ENCODE results near the gene INKA1.

The INKA1 gene

GRCh38 chr3:49793486-49794085 is 9.5 kb upstream of the INKA1 start:
- no peak overlapping the region for H3K4me3 ChIP-seq (ENCODE audit: low read length)
- TF ChIP-seq ZNF274 (IDR thresholded peaks at IDR 0.05; ENCODE audit: low read depth, low read length) = no peak

DNA sequence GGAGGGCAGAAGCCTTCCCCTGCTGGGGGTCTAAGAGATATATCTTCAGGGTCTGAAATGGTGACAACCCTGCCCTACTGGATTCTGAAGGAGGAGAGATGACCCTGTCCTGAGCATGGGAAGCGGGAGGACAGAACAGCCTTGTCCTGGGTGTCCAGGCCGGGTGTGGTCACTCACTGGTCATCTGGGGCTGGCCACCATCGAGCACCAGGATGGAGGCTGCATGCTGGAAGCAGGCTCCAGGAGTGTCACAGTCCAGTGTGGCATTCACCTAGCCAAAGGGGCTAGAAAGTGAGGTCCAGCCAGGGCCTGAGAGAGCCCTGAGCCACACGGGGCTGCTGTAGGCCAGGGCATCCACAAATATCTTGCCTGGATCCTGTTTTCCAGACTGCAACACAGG is 8.6 kb upstream of the INKA1 start:
- no peak overlapping the region for H3K4me3 ChIP-seq (ENCODE audit: low read length)
- TF ChIP-seq ZNF274 (IDR thresholded peaks at IDR 0.05; ENCODE audit: low read depth, low read length) = no peak

- no peak overlapping the region for H3K4me3 ChIP-seq (ENCODE audit: low read length)
- TF ChIP-seq ZNF274 (IDR thresholded peaks at IDR 0.05; ENCODE audit: low read depth, low read length) = no peak
These were observed 7.8 kb upstream of the INKA1 start for GRCh38 chr3:49794926-49795905.

DNA sequence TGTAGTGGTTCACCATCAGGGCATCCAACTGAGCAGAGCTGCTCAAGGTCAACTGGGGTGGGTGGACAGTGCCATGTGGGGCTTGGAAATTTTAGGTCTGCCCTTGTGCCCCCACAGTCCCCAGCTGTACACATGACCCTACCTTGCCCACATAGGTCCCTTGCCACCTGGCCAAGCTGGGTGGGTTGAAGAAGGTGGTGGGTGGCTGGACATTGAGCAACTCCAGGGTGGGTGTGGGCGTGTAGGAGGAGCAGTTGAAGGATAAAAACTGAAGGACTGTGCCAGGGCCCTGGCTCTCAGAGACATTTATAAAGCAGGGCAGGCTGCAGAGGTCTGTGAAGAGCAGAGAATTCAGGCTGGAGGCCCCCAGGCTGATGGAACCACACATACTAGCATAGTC is 4.0 kb upstream of the INKA1 start:
- TF ChIP-seq ZNF274 (IDR thresholded peaks at IDR 0.05; ENCODE audit: low read depth, low read length) = no peak
- H3K4me3 ChIP-seq (ENCODE audit: low read length) = no peak overlapping the region

DNA sequence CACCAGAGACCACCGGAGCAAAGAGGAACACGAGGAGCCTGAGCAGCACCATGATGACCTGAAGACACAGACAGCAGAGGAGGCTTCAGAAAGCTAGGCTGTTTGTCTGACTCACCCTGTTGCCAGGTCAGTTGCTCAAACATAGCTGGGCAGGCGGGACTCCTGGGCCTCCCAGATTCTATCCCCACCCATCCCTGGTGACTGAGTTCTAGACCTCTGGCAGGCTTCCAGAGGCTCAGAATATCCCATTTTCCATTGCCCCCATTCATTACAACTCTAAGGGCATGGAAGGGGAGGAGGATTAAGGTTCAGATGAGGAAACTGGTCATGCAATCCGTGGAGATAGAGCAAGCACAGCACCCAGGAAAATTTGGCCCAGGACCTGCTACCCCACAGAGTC is 3.3 kb upstream of the INKA1 start, which contains the start of gene CDHR4:
TSS of gene CDHR4 (minus strand) at position 113 of the 400 bp plus-strand sequence. CDS start at position 52, 61 bp downstream.
- H3K4me3 ChIP-seq (ENCODE audit: low read length) = no peak within 1 kb of the TSS

GRCh38 chr3:49801160-49801559 is 1.9 kb upstream of the INKA1 start:
- TF ChIP-seq ZNF274 (IDR thresholded peaks at IDR 0.05; ENCODE audit: low read depth, low read length) = no peak
- H3K4me3 ChIP-seq (ENCODE audit: low read length) = no peak overlapping the region

More for the DNA sequence above, 3.3 kb upstream of the INKA1 start, which contains the start of gene CDHR4:
- TF ChIP-seq ZNF274 (IDR thresholded peaks at IDR 0.05; ENCODE audit: low read depth, low read length) = no peak

DNA sequence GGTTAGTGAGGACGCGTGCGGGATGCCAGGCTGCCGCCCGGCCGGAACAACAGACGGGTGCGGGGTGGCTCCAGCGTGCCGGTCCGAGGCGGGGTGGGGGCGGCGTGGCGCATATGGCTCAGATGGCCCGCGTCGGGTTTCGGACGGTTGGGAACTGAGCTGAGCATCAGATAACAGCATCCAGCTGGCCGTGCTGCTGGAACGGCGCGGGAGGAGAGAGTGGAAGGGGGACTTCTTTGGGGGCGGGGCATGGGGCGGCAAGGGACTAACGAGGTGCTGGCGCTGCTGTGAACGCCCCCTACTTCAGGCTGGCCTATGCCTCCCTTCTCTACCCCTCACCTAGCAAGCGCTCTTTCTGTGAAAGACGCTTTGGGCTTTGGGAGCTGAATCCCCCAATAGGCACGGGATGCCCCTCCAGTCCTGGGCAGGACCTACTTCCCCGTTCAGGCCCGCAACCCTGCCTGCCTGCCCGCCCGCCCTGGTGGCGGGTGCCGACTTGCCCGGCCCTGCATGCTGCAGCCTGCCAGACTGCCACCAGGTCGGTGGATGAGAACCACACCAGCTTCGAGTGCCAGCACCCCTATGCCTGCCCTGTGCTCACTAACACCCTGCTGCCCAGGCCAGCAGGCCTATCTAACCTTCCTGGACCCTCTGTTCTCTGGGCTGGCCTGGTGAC is 542 bp downstream of the INKA1 start:
- peak overlapping the region; percentile 75; the same call in 1 of the 2 replicates for H3K4me3 ChIP-seq (ENCODE audit: low read length)
- no peak for TF ChIP-seq ZNF274 (IDR thresholded peaks at IDR 0.05; ENCODE audit: low read depth, low read length)

- peak overlapping the region; percentile 75; the same call in 1 of the 2 replicates for H3K4me3 ChIP-seq (ENCODE audit: low read length)
- no peak for TF ChIP-seq ZNF274 (IDR thresholded peaks at IDR 0.05; ENCODE audit: low read depth, low read length)
These were observed 1.3 kb downstream of the INKA1 start for GRCh38 chr3:49804141-49805041.

GRCh38 chr3:49805367-49805782 is 2.3 kb downstream of the INKA1 start:
- H3K4me3 ChIP-seq (ENCODE audit: low read length) = peak overlapping the region; percentile 12; the same call in 1 of the 2 replicates
- no peak for TF ChIP-seq ZNF274 (IDR thresholded peaks at IDR 0.05; ENCODE audit: low read depth, low read length)

GRCh38 chr3:49805897-49806701 is 3.0 kb downstream of the INKA1 start:
- H3K4me3 ChIP-seq (ENCODE audit: low read length) = peak overlapping the region; percentile 12; the same call in 1 of the 2 replicates
- TF ChIP-seq ZNF274 (IDR thresholded peaks at IDR 0.05; ENCODE audit: low read depth, low read length) = no peak

- peak overlapping the region; percentile 0; the same call in 1 of the 2 replicates for H3K4me3 ChIP-seq (ENCODE audit: low read length)
- TF ChIP-seq ZNF274 (IDR thresholded peaks at IDR 0.05; ENCODE audit: low read depth, low read length) = no peak
These were observed 3.8 kb downstream of the INKA1 start for GRCh38 chr3:49806850-49807249.

GRCh38 chr3:49807431-49808114 is 4.5 kb downstream of the INKA1 start:
- no peak overlapping the region; the same call in 1 of the 2 replicates for H3K4me3 ChIP-seq (ENCODE audit: low read length)
- no peak for TF ChIP-seq ZNF274 (IDR thresholded peaks at IDR 0.05; ENCODE audit: low read depth, low read length)

Data from GM08714 (cell line).